ENCODE measurements around the gene LSAMP.

Gene LSAMP

DNA sequence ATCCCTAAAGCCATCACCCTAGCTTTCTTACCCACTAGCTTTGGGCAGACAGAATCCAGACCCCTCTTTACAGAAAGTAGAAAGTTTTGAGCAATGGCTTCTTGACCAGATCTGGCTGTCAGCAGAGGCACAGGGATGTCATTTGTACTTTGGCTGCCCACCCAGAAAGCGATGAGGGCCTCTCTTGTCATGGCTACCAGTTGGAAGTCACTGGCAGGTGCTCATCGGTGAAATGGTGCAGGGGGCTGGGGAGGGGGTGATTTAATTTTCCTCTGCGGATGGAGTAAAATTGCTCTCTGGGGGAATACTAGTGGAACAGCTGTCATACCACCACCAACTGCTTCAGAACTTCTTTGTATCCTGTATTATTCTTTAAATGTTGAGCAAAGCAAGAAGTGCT, 393.7 kb downstream of the LSAMP start:
- Histone ChIP-seq H3K36me3 (ENCODE audit: control insufficient read depth, insufficient read depth, low read length) (no peaks in the 10 kb centered on the region), H4K8ac (ENCODE audit: low read depth, low read length) (no peak overlapping the region), H4K5ac (ENCODE audit: low read length) (no peak overlapping the region), H3K4me1 (ENCODE audit: control insufficient read depth, low read depth, low read length) (no peaks in the 10 kb centered on the region), H3K18ac (ENCODE audit: low read length) (no peak overlapping the region), H3K27me3 (ENCODE audit: insufficient read depth, low read length, poor library complexity) (no peaks in the 10 kb centered on the region), H3K23ac (ENCODE audit: low read length) (no peak overlapping the region), H3K4ac (ENCODE audit: low read depth, low read length) (no peak overlapping the region), H2BK5ac (ENCODE audit: low read length) (no peak overlapping the region), H3K9ac (ENCODE audit: low read length) (no peak overlapping the region), H3K4me3 (ENCODE audit: low read length) (no peak overlapping the region), H3K4me2 (ENCODE audit: low read length) (no peak overlapping the region), H3K79me1 (ENCODE audit: low read length) (no peaks in the 10 kb centered on the region), H3K56ac (ENCODE audit: low read length) (no peak overlapping the region), H3K79me2 (ENCODE audit: control insufficient read depth, insufficient read depth, low read length) (no peaks in the 10 kb centered on the region), H3K27ac (ENCODE audit: low read depth, low read length) (no peak overlapping the region), H2BK15ac (replicated peaks; ENCODE audit: low read depth) (no peak overlapping the region), H2BK120ac (ENCODE audit: low read depth, low read length) (no peak overlapping the region), H2AK5ac (ENCODE audit: low read length) (no peak overlapping the region)
- no peak for DNase-seq
- WGBS (ENCODE audit: extremely low coverage, insufficient coverage, low lambda C conversion rate) = no CpG with 5 or more reads among the region's 3 CpGs

DNA sequence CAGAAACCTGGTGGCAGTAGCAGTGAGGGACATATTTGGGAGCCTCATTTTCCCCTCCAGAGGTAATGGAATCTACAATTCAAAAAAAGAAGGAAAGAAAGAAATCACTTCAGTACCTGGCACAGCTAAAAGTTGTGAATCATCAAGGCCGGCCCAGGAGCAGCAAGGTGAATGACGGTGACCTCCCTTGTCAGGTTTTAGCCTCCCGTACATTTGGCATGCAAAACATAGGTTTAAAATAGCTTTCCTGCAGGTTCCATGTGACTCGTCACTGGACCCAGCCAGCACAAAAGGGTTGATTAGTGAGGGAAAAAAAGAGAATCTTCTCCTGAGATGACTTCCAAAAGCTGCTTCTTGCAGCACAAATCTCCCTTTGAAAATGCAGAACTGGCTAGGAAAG, 394.2 kb downstream of the LSAMP start:
- H2BK5ac ChIP-seq (ENCODE audit: low read length) = no peak overlapping the region
- no peak overlapping the region for H4K8ac ChIP-seq (ENCODE audit: low read depth, low read length)
- H3K56ac ChIP-seq (ENCODE audit: low read length) = no peak overlapping the region
- H3K23ac ChIP-seq (ENCODE audit: low read length) = no peak overlapping the region
- no peaks in the 10 kb centered on the region for H3K36me3 ChIP-seq (ENCODE audit: control insufficient read depth, insufficient read depth, low read length)
- H2AK5ac ChIP-seq (ENCODE audit: low read length) = no peak overlapping the region
- no CpG with 5 or more reads among the region's 4 CpGs for WGBS (ENCODE audit: extremely low coverage, insufficient coverage, low lambda C conversion rate)
- H3K27ac ChIP-seq (ENCODE audit: low read depth, low read length) = no peak overlapping the region
- H3K79me1 ChIP-seq (ENCODE audit: low read length) = no peaks in the 10 kb centered on the region
- H3K18ac ChIP-seq (ENCODE audit: low read length) = peak overlapping the region; percentile 60
- DNase-seq = no peak
- no peaks in the 10 kb centered on the region for H3K79me2 ChIP-seq (ENCODE audit: control insufficient read depth, insufficient read depth, low read length)
- no peaks in the 10 kb centered on the region for H3K27me3 ChIP-seq (ENCODE audit: insufficient read depth, low read length, poor library complexity)
- H3K9ac ChIP-seq (ENCODE audit: low read length) = no peak overlapping the region
- H3K4me1 ChIP-seq (ENCODE audit: control insufficient read depth, low read depth, low read length) = no peaks in the 10 kb centered on the region
- no peak overlapping the region for H3K4me2 ChIP-seq (ENCODE audit: low read length)
- no peak overlapping the region for H2BK15ac ChIP-seq (replicated peaks; ENCODE audit: low read depth)
- H3K4me3 ChIP-seq (ENCODE audit: low read length) = no peak overlapping the region
- no peak overlapping the region for H4K5ac ChIP-seq (ENCODE audit: low read length)
- H2BK120ac ChIP-seq (ENCODE audit: low read depth, low read length) = no peak overlapping the region
- H3K4ac ChIP-seq (ENCODE audit: low read depth, low read length) = no peak overlapping the region

DNA sequence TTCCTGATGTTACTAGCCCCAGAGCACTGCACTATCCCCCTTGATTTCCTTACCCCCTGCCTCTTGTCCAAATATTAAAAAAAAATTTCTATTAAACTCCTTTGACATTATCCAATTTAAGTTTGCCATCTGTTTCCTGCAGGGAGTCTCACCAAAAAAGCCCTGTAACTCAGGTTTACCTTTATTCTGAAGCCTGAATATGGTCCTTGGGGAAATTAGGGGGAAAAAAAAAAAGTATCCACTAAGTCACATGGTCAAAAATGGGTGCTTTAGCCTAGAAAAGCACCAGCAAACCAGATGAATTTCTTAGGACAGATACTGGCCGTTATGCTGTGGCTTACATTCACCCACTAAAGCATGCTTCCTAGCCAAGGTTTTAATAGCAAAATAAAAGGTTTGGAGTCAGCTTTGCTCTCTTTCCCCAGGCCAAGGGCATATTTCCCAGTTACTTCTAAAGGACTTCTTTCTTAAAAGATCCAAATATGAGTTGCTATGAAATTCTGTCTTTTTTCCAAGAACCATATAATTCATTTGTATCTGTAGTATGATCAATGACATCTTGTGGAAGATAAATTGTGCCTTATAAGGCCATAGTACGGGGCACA, 394.9 kb downstream of the LSAMP start:
- Histone ChIP-seq H3K23ac (ENCODE audit: low read length) (no peak overlapping the region), H2BK120ac (ENCODE audit: low read depth, low read length) (no peak overlapping the region), H3K79me2 (ENCODE audit: control insufficient read depth, insufficient read depth, low read length) (no peaks in the 10 kb centered on the region), H4K5ac (ENCODE audit: low read length) (no peak overlapping the region), H3K4me2 (ENCODE audit: low read length) (no peak overlapping the region), H2BK15ac (replicated peaks; ENCODE audit: low read depth) (no peak overlapping the region), H3K4ac (ENCODE audit: low read depth, low read length) (no peak overlapping the region), H4K8ac (ENCODE audit: low read depth, low read length) (no peak overlapping the region), H3K27me3 (ENCODE audit: insufficient read depth, low read length, poor library complexity) (no peaks in the 10 kb centered on the region), H3K18ac (ENCODE audit: low read length) (no peak overlapping the region), H3K79me1 (ENCODE audit: low read length) (no peaks in the 10 kb centered on the region), H3K36me3 (ENCODE audit: control insufficient read depth, insufficient read depth, low read length) (no peaks in the 10 kb centered on the region), H3K4me3 (ENCODE audit: low read length) (no peak overlapping the region), H3K56ac (ENCODE audit: low read length) (no peak overlapping the region), H3K27ac (ENCODE audit: low read depth, low read length) (no peak overlapping the region), H2BK5ac (ENCODE audit: low read length) (no peak overlapping the region), H3K4me1 (ENCODE audit: control insufficient read depth, low read depth, low read length) (no peaks in the 10 kb centered on the region), H2AK5ac (ENCODE audit: low read length) (no peak overlapping the region), H3K9ac (ENCODE audit: low read length) (no peak overlapping the region)
- DNase-seq = no peak
- WGBS (ENCODE audit: extremely low coverage, insufficient coverage, low lambda C conversion rate) = no CpG with 5 or more reads among the region's 2 CpGs

DNA sequence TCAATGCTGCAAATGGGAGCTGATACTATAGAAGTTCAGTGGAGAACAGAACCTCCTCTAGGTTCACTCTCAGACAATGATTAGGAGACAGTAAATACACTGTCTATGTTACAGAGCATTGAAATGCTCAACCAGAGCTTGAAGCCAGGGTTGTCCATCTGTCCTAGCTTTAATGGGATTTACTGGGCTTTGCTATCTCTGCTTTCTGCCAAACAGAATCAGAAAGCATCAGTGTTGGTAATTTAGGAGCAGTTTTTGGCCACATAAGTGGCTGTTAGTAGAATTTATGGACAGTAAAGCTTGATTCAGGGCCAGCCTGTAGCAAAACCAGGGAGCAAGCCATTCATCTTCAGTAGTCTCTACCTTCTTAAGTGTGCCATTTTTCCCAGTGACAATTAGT, 396.3 kb downstream of the LSAMP start:
- Histone ChIP-seq H2BK120ac (ENCODE audit: low read depth, low read length) (no peak overlapping the region), H3K36me3 (ENCODE audit: control insufficient read depth, insufficient read depth, low read length) (no peaks in the 10 kb centered on the region), H3K9ac (ENCODE audit: low read length) (no peak overlapping the region), H3K4me3 (ENCODE audit: low read length) (no peak overlapping the region), H2BK5ac (ENCODE audit: low read length) (no peak overlapping the region), H3K4me2 (ENCODE audit: low read length) (no peak overlapping the region), H2AK5ac (ENCODE audit: low read length) (no peak overlapping the region), H3K23ac (ENCODE audit: low read length) (no peak overlapping the region), H3K27ac (ENCODE audit: low read depth, low read length) (no peak overlapping the region), H3K4me1 (ENCODE audit: control insufficient read depth, low read depth, low read length) (no peaks in the 10 kb centered on the region), H3K18ac (ENCODE audit: low read length) (no peak overlapping the region), H3K79me2 (ENCODE audit: control insufficient read depth, insufficient read depth, low read length) (no peaks in the 10 kb centered on the region), H3K56ac (ENCODE audit: low read length) (no peak overlapping the region), H4K5ac (ENCODE audit: low read length) (no peak overlapping the region), H3K4ac (ENCODE audit: low read depth, low read length) (no peak overlapping the region), H4K8ac (ENCODE audit: low read depth, low read length) (no peak overlapping the region), H2BK15ac (replicated peaks; ENCODE audit: low read depth) (no peak overlapping the region), H3K79me1 (ENCODE audit: low read length) (no peaks in the 10 kb centered on the region), H3K27me3 (ENCODE audit: insufficient read depth, low read length, poor library complexity) (no peaks in the 10 kb centered on the region)
- no peak for DNase-seq

DNA sequence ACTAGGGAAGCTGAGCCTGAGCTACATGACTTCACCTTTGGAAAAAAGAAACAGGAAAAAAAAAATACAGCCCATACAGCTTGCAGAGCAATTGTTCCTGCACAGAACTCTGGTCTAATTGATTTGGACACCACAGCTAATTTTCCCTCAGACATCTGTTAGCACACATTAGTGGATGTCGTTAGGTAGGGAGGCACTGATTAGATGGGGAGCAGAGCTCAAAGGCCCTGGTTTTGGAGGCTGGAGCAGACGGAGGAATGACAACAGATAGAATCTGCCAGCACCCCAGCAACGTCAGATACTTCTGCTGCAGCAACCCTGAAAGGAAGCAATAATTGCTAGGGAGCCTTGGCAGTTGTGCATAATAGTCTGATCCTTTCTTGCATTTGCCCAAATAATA, 398.9 kb downstream of the LSAMP start:
- WGBS (ENCODE audit: extremely low coverage, insufficient coverage, low lambda C conversion rate) = no CpG with 5 or more reads among the region's 3 CpGs
- H2BK15ac ChIP-seq (replicated peaks; ENCODE audit: low read depth) = no peak overlapping the region

DNA sequence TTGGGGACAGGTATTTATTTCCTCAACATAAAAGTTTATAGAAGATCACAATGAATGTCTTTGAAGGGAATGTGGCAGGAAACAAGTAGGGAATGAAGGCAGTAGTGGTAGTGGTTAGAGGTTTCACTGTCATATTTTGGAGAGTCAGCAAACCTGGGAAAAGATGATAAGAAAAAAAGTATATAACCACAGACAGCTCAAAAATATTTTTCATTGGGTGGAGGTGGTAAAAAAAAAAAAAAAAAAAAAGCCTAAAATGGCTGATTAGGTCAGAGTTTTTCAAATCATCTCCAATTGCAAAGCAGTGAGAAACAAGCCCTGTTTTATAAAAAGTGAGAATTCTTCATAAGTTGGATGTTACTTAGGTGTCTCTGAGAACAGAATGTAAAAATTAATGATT, 400.0 kb downstream of the LSAMP start:
- Histone ChIP-seq H3K4me1 (ENCODE audit: control insufficient read depth, low read depth, low read length) (no peaks in the 10 kb centered on the region), H3K27ac (ENCODE audit: low read depth, low read length) (no peak overlapping the region), H3K18ac (ENCODE audit: low read length) (no peak overlapping the region), H3K27me3 (ENCODE audit: insufficient read depth, low read length, poor library complexity) (no peaks in the 10 kb centered on the region), H3K36me3 (ENCODE audit: control insufficient read depth, insufficient read depth, low read length) (no peaks in the 10 kb centered on the region), H3K4me2 (ENCODE audit: low read length) (no peak overlapping the region), H3K56ac (ENCODE audit: low read length) (no peak overlapping the region), H3K79me1 (ENCODE audit: low read length) (no peaks in the 10 kb centered on the region), H3K4ac (ENCODE audit: low read depth, low read length) (no peak overlapping the region), H2AK5ac (ENCODE audit: low read length) (no peak overlapping the region), H2BK120ac (ENCODE audit: low read depth, low read length) (no peak overlapping the region), H3K9ac (ENCODE audit: low read length) (no peak overlapping the region), H4K5ac (ENCODE audit: low read length) (no peak overlapping the region), H2BK5ac (ENCODE audit: low read length) (no peak overlapping the region), H3K79me2 (ENCODE audit: control insufficient read depth, insufficient read depth, low read length) (no peaks in the 10 kb centered on the region), H3K23ac (ENCODE audit: low read length) (no peak overlapping the region), H3K4me3 (ENCODE audit: low read length) (no peak overlapping the region), H4K8ac (ENCODE audit: low read depth, low read length) (no peak overlapping the region), H2BK15ac (replicated peaks; ENCODE audit: low read depth) (no peak overlapping the region)
- no peak for DNase-seq

More for the DNA sequence above, 398.9 kb downstream of the LSAMP start:
- Histone ChIP-seq H2BK5ac (ENCODE audit: low read length) (no peak overlapping the region), H3K9ac (ENCODE audit: low read length) (no peak overlapping the region), H4K5ac (ENCODE audit: low read length) (no peak overlapping the region), H3K27me3 (ENCODE audit: insufficient read depth, low read length, poor library complexity) (no peaks in the 10 kb centered on the region), H2BK120ac (ENCODE audit: low read depth, low read length) (no peak overlapping the region), H3K4me3 (ENCODE audit: low read length) (no peak overlapping the region), H3K18ac (ENCODE audit: low read length) (no peak overlapping the region), H3K4me1 (ENCODE audit: control insufficient read depth, low read depth, low read length) (no peaks in the 10 kb centered on the region), H3K79me1 (ENCODE audit: low read length) (no peaks in the 10 kb centered on the region), H3K79me2 (ENCODE audit: control insufficient read depth, insufficient read depth, low read length) (no peaks in the 10 kb centered on the region), H3K56ac (ENCODE audit: low read length) (no peak overlapping the region), H3K4ac (ENCODE audit: low read depth, low read length) (no peak overlapping the region), H3K36me3 (ENCODE audit: control insufficient read depth, insufficient read depth, low read length) (no peaks in the 10 kb centered on the region), H3K4me2 (ENCODE audit: low read length) (no peak overlapping the region), H3K23ac (ENCODE audit: low read length) (no peak overlapping the region), H3K27ac (ENCODE audit: low read depth, low read length) (no peak overlapping the region), H2AK5ac (ENCODE audit: low read length) (no peak overlapping the region), H4K8ac (ENCODE audit: low read depth, low read length) (no peak overlapping the region)
- DNase-seq = no peak

Data from mesendoderm (in vitro differentiated cells).